Ishikawa (cell line): ENCODE results near the gene ATP11C.

Experiments used
- CEBPB ChIP-seq: IDR thresholded peaks from 2 replicates; pipeline ENCODE4 v1.6.1; 2012
- CREB1 ChIP-seq: IDR thresholded peaks from 2 replicates; pipeline ENCODE4 v1.6.1; 2012; ENCODE audit warnings: low read depth
- EGR1 ChIP-seq: IDR thresholded peaks from 2 replicates; pipeline ENCODE4 v1.6.1; 2012
- EP300 ChIP-seq: IDR thresholded peaks from 2 replicates; pipeline ENCODE4 v1.6.1; 2012; ENCODE audit warnings: borderline replicate concordance
- FOXM1 ChIP-seq: IDR thresholded peaks from 2 replicates; pipeline ENCODE4 v1.6.1; 2012; ENCODE audit warnings: low read depth, borderline replicate concordance
- NFIC ChIP-seq: IDR thresholded peaks from 2 replicates; pipeline ENCODE4 v1.6.1; 2012
- RAD21 ChIP-seq: IDR thresholded peaks from 2 replicates; pipeline ENCODE4 v1.6.1; 2012; ENCODE audit warnings: low read depth
- TAF1 ChIP-seq: IDR thresholded peaks from 2 replicates; pipeline ENCODE4 v1.6.1; 2012; ENCODE audit warnings: low read depth, mild to moderate bottlenecking
- TCF12 ChIP-seq: IDR thresholded peaks from 2 replicates; pipeline ENCODE4 v1.6.1; 2012; ENCODE audit warnings: low read depth
- TEAD4 ChIP-seq: IDR thresholded peaks from 2 replicates; pipeline ENCODE4 v1.6.1; 2012
- YY1 ChIP-seq: IDR thresholded peaks from 2 replicates; pipeline ENCODE4 v1.6.1; 2012; ENCODE audit warnings: low read depth
- ZBTB7A ChIP-seq: IDR thresholded peaks from 2 replicates; pipeline ENCODE4 v1.6.1; 2012; ENCODE audit warnings: low read depth
- TF ChIP-seq, protein P1 (sequence below): IDR thresholded peaks from 2 replicates; pipeline ENCODE4 v1.6.1; 2012
- TF ChIP-seq, protein P2 (sequence below): IDR thresholded peaks from 2 replicates; pipeline ENCODE4 v1.6.1; 2012; ENCODE audit warnings: low read depth, mild to moderate bottlenecking
- TF ChIP-seq, protein P3 (sequence below): IDR thresholded peaks from 2 replicates; pipeline ENCODE4 v1.6.1; 2012

Gene ATP11C

DNA sequence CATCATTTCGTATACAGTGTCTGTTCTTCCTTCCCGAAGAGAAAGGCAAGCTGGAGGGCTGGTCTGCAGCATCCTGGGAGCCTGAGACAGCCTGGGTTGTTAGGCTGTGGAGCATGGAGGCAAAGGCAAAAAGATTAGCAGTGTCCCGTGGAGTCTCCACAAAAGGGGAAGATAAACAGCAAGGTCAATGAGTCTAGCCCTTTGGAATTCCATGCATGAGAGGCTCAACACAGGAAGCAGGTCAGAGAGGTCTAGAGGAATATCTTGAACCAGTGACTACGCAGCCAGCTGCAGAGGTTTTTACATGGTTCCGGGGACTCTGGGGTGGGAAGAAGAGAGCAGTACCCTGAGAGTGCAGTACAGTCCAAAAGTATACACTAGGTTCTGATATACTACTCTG lies 212.7 kb downstream of the ATP11C start:
- TF ChIP-seq, protein P1, sequence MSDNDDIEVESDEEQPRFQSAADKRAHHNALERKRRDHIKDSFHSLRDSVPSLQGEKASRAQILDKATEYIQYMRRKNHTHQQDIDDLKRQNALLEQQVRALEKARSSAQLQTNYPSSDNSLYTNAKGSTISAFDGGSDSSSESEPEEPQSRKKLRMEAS, result no peak
- TF ChIP-seq TEAD4 (peak; percentile 51), YY1 (no peak), EP300 (no peak)

DNA sequence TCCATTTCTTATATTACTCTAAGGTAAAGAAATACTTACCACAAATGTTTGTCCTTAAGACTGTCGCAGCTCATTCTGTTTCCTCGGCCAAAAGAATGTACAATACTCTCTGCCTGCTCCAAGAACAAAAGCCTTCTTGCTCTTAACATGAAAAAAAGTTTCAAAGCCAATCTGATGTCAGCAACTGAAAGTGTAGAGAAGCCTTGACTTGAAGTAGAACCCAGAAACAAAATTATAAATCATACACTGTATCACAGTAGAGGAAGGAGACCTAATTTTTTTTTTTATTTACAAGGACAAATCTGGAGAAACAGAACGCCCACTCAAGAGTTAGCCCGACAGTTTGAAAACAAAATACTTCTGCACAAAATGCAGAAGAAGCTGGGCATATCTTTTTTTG lies 224.8 kb downstream of the ATP11C start, which contains the start of gene MCF2:
Gene MCF2, minus strand, starts transcription at position 101 of the 400 bp plus-strand sequence. CDS start 56,423 bp downstream, outside the sequence.
- TF ChIP-seq, protein P2, sequence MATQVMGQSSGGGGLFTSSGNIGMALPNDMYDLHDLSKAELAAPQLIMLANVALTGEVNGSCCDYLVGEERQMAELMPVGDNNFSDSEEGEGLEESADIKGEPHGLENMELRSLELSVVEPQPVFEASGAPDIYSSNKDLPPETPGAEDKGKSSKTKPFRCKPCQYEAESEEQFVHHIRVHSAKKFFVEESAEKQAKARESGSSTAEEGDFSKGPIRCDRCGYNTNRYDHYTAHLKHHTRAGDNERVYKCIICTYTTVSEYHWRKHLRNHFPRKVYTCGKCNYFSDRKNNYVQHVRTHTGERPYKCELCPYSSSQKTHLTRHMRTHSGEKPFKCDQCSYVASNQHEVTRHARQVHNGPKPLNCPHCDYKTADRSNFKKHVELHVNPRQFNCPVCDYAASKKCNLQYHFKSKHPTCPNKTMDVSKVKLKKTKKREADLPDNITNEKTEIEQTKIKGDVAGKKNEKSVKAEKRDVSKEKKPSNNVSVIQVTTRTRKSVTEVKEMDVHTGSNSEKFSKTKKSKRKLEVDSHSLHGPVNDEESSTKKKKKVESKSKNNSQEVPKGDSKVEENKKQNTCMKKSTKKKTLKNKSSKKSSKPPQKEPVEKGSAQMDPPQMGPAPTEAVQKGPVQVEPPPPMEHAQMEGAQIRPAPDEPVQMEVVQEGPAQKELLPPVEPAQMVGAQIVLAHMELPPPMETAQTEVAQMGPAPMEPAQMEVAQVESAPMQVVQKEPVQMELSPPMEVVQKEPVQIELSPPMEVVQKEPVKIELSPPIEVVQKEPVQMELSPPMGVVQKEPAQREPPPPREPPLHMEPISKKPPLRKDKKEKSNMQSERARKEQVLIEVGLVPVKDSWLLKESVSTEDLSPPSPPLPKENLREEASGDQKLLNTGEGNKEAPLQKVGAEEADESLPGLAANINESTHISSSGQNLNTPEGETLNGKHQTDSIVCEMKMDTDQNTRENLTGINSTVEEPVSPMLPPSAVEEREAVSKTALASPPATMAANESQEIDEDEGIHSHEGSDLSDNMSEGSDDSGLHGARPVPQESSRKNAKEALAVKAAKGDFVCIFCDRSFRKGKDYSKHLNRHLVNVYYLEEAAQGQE, result no peak
- no peak for TF ChIP-seq EP300
- no peak for TF ChIP-seq CEBPB
- no peak for TF ChIP-seq NFIC
- TF ChIP-seq CREB1, result no peak
- TF ChIP-seq, protein P3, sequence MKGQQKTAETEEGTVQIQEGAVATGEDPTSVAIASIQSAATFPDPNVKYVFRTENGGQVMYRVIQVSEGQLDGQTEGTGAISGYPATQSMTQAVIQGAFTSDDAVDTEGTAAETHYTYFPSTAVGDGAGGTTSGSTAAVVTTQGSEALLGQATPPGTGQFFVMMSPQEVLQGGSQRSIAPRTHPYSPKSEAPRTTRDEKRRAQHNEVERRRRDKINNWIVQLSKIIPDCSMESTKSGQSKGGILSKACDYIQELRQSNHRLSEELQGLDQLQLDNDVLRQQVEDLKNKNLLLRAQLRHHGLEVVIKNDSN, result no peak
- TF ChIP-seq FOXM1, result no peak
- TF ChIP-seq TAF1, result no peak
- no peak for TF ChIP-seq YY1
- TF ChIP-seq, protein P1, result no peak
- no peak for TF ChIP-seq RAD21
- TF ChIP-seq TEAD4, result no peak
- TF ChIP-seq ZBTB7A, result no peak
- TF ChIP-seq EGR1, result no peak
- no peak for TF ChIP-seq TCF12

DNA sequence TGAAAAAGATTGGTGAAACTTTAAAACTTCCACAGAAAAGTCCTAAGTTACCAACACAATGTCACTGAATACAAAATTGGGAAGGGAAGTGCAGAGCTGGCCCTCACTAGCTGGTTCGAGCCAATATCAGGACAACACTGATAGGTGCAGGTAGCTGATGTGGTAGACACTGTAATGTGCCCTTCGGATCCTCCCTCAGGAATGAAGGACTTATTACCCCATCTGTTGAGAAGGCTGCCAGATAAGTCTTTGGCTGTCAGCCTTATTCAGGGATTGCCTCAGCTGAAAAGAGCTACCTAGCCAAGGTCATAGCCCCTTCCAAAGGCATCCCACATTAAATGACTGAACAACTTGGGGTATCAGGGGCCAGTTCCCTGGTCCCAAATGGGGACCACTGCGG lies 230.2 kb downstream of the ATP11C start:
- no peak for TF ChIP-seq RAD21
- no peak for TF ChIP-seq TCF12

DNA sequence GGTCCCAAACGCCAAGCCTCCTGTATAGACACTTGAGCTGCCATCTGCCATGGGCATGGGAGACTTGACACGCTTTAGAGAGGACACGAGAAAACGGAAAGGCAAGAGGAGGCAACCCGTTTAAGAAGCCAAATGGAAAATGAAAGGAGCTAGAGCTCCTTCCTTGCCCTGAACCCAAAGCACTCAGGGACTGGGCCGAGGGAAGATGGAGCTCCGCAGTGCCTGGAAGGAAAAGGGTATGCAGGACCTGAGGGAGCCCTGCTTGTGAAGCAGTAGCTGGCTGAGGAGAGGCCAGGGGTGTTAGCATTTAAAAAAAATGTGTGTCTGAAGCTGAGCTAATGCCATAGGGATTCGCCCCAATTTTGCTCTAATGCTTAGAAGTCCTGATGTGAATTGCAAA lies 239.9 kb downstream of the ATP11C start:
- TF ChIP-seq YY1 (no peak), TCF12 (no peak), NFIC (no peak), EGR1 (no peak), FOXM1 (no peak), TEAD4 (no peak), TAF1 (no peak), ZBTB7A (no peak), RAD21 (no peak), CREB1 (no peak), CEBPB (no peak), EP300 (no peak)
- TF ChIP-seq, protein P3, result no peak
- TF ChIP-seq, protein P1, result no peak
- TF ChIP-seq, protein P2, result no peak

DNA sequence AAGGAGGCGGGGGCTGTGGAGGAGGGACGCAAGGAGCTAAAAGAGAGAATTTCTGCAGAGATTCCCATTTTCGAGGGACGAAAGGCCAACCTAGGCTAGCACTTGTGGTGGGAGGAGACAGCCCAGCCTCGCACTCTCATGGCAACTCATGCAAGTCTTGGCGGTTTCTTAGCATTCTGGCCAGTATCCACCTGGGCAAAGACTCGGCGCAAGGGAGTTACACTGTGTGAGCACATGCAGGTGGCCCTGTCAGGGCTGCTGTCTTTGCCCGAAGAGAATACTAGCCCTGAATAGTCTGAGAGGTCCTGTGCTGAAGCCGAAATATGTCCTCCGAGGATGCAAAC lies 240.4 kb downstream of the ATP11C start:
- TF ChIP-seq, protein P3, result no peak
- TF ChIP-seq YY1, result no peak
- no peak for TF ChIP-seq TEAD4
- TF ChIP-seq NFIC, result no peak
- TF ChIP-seq EGR1, result no peak
- TF ChIP-seq, protein P1, result no peak
- TF ChIP-seq RAD21, result no peak
- TF ChIP-seq, protein P2, result no peak
- no peak for TF ChIP-seq CREB1
- TF ChIP-seq ZBTB7A, result no peak
- TF ChIP-seq TCF12, result no peak
- TF ChIP-seq FOXM1, result no peak
- TF ChIP-seq CEBPB, result no peak
- no peak for TF ChIP-seq TAF1
- no peak for TF ChIP-seq EP300
